ENCODE data around the gene IQCF2.
A peak's percentile ranks its signal among the peaks of the same experiment; 100 is the strongest.
"Not testable (repeated sequence)": the region's sequence is repeated elsewhere in the genome, so short reads cannot be mapped to it uniquely, and the experiment has no call there.

IQCF2 gene

GRCh38 chr3:51819151-51819550, 42.3 kb upstream of the IQCF2 start:
- TF ChIP-seq, protein P1, sequence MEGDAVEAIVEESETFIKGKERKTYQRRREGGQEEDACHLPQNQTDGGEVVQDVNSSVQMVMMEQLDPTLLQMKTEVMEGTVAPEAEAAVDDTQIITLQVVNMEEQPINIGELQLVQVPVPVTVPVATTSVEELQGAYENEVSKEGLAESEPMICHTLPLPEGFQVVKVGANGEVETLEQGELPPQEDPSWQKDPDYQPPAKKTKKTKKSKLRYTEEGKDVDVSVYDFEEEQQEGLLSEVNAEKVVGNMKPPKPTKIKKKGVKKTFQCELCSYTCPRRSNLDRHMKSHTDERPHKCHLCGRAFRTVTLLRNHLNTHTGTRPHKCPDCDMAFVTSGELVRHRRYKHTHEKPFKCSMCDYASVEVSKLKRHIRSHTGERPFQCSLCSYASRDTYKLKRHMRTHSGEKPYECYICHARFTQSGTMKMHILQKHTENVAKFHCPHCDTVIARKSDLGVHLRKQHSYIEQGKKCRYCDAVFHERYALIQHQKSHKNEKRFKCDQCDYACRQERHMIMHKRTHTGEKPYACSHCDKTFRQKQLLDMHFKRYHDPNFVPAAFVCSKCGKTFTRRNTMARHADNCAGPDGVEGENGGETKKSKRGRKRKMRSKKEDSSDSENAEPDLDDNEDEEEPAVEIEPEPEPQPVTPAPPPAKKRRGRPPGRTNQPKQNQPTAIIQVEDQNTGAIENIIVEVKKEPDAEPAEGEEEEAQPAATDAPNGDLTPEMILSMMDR (IDR thresholded peaks at IDR 0.05; ENCODE audit: insufficient read depth, low read depth, low read length, missing control alignments): no peak
- no peak for DNase-seq (ENCODE audit: low read depth)
- H3K4me3 ChIP-seq (ENCODE audit: low read length): no peak overlapping the region

DNA sequence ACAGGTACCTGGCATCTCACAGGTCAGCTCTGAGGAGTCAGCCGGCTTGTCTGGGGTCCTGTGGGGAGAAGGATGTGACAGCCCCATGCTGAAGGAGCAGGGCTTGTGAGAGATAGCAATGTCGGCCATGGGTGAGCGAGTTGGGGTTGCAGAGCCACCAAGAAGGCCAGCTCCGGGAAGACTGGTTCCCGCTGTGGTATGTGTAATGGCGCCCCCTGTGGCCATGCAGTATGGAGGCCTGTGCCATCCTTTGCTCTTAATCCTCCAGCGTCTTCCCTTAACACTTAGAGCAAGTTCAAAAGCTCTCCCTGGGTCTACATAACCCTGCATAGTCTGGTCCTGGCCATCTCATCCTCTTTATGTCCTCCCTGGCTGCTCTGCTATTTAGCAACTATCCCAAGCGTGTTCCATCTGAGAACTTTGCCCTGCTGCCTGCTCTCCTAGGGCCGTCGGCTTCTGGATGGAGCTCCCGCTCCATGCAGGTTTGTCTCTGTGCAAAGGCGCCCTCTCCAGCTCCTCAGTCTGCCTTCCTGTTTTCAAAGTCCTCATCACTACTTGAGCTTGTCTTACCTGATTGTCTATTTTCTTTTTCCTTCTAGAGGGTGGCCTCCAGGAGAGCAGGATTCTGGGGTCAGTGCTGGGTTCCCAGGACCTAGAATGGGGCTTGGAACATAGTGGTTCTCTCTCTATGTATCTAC, 41.6 kb upstream of the IQCF2 start:
- DNase-seq (ENCODE audit: low read depth): no peak
- H3K4me3 ChIP-seq (ENCODE audit: low read length): no peak overlapping the region
- TF ChIP-seq, protein P1 (IDR thresholded peaks at IDR 0.05; ENCODE audit: insufficient read depth, low read depth, low read length, missing control alignments): peak; percentile 18

DNA sequence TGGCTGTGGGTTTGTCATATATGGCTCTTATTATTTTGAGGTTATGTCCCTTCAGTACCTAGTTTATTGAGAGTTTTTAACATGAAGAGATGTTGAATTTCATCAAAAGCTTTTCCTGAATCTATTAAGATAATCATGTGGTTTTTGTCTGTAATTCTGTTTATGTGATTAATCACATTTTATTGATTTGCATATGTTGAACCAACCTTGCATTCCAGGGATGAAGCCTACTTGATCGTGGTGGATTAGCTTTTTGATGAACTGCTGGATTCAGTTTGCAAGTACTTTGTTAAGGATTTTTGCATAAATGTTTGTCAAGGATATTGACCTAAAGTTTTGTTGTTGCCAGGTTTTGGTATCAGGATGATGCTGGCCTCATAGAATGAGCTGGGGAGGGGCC, 33.1 kb upstream of the IQCF2 start:
- no peak for DNase-seq (ENCODE audit: low read depth)
- TF ChIP-seq, protein P1 (IDR thresholded peaks at IDR 0.05; ENCODE audit: insufficient read depth, low read depth, low read length, missing control alignments): no peak
- H3K4me3 ChIP-seq (ENCODE audit: low read length): no peak overlapping the region

GRCh38 chr3:51830345-51830744, 31.1 kb upstream of the IQCF2 start:
- DNase-seq (ENCODE audit: low read depth): no peak
- TF ChIP-seq, protein P1 (IDR thresholded peaks at IDR 0.05; ENCODE audit: insufficient read depth, low read depth, low read length, missing control alignments): no peak
- no peak overlapping the region for H3K4me3 ChIP-seq (ENCODE audit: low read length)

DNA sequence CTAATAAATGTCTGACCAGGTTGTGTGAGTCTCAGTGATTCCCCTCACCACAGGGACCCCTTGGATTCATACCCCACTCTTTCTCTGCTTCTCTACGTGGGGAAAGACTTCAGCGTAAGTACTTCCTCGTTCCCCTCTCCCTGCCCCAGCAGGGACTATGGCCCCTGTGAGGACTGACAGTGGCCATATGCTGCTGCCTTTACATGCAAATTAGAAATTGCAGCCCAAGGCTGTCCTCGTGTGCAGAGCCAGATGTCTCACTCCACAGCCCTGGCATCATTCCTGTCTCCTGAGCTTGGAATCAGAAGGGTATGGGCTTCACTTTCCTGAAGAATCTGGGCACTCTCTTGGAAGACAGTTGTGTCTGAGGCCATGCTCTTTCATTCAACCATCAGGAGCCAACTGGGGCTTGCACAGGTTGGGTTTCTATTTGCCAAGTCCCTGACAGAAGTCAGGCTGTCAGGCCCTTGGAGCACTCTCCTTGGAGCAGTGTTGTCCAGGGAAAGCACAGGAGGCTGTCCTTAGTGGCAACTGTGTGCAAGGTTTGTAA, 30.5 kb upstream of the IQCF2 start:
- TF ChIP-seq, protein P1 (IDR thresholded peaks at IDR 0.05; ENCODE audit: insufficient read depth, low read depth, low read length, missing control alignments): no peak
- no peak for DNase-seq (ENCODE audit: low read depth)
- no peak overlapping the region for H3K4me3 ChIP-seq (ENCODE audit: low read length)

- peak; percentile 8 for DNase-seq (ENCODE audit: low read depth)
- H3K4me3 ChIP-seq (ENCODE audit: low read length): no peak overlapping the region
- TF ChIP-seq, protein P1 (IDR thresholded peaks at IDR 0.05; ENCODE audit: insufficient read depth, low read depth, low read length, missing control alignments): no peak
These were observed 24.8 kb upstream of the IQCF2 start for GRCh38 chr3:51836606-51837005.

DNA sequence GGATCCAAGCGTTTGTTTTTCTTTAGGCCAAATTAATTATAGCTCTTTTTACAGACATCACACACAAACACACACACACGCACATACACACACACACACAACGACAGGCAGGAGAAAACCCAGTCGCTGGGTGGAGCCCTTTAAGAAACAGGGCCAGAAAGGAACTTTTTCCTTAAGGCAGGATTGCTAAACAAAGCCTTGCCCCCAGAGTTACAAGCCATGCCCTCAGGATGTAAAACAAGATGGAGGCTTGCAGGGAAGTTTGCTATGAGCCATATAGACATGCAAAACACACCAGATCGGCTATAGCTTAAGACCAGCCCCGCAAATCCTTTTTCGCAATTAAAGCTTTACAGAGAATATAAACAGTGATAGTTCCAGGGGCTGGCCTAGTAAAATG, 16.3 kb upstream of the IQCF2 start:
- H3K4me3 ChIP-seq (ENCODE audit: low read length): no peak overlapping the region
- no peak for DNase-seq (ENCODE audit: low read depth)
- TF ChIP-seq, protein P1 (IDR thresholded peaks at IDR 0.05; ENCODE audit: insufficient read depth, low read depth, low read length, missing control alignments): no peak

- DNase-seq (ENCODE audit: low read depth): peak; percentile 78
- H3K4me3 ChIP-seq (ENCODE audit: low read length): not testable (repeated sequence)
These were observed 6.0 kb upstream of the IQCF2 start for GRCh38 chr3:51855411-51855810.
